Nephron progenitor cell (in vitro differentiated cells): ENCODE data around the gene TDRD12.

ENCODE experiments used
- DNase-seq: peaks from one replicate; pipeline ENCODE4 v3.0.0; 2021
- H3K27ac Mint-ChIP-seq: 2 replicates; pipeline ENCODE4 v1.8.0; 2021; ENCODE audit warnings: mild to moderate bottlenecking, moderate library complexity, mixed read lengths
- H3K27me3 Mint-ChIP-seq: 2 replicates; pipeline ENCODE4 v1.8.0; 2021; ENCODE audit warnings: mild to moderate bottlenecking, low read depth, mixed read lengths; ENCODE audit not compliant: poor library complexity
- H3K36me3 Mint-ChIP-seq: 2 replicates; pipeline ENCODE4 v1.8.0; 2021; ENCODE audit warnings: low read depth, mixed read lengths
- H3K4me1 Mint-ChIP-seq: 2 replicates; pipeline ENCODE4 v1.8.0; 2021; ENCODE audit warnings: mixed read lengths
- H3K4me3 Mint-ChIP-seq: 2 replicates; pipeline ENCODE4 v1.8.0; 2021; ENCODE audit warnings: mild to moderate bottlenecking, moderate library complexity, mixed read lengths
- H3K9me3 Mint-ChIP-seq: 2 replicates; pipeline ENCODE4 v1.8.0; 2021; ENCODE audit warnings: mild to moderate bottlenecking, moderate library complexity, mixed read lengths
- TF ChIP-seq, protein P1 (sequence below): fragments of 200-600 bp; sonication (generic); IDR thresholded peaks from 2 replicates; pipeline ENCODE4 v1.5.0; 2021; ENCODE audit warnings: antibody characterized with exemption

Gene TDRD12

DNA sequence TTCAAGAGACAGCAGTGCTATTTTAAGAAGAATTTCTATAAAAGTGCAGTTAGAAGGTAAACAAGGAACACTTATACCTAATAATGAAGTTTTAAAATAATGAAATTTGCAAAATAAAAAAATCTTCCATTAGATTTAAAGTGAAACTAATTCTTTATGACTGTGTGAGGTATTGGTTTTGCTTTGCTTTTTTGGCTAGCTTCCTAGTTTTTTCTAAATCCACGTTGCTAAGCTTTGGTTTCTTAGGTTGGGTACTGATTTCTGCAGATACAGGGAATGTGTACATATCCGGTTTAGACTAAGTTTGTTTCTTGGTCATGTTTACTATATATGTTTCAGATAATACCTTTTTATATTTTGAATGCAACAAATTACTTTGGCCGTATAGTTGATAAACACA is 90.2 kb downstream of the TDRD12 start:
- TF ChIP-seq, protein P1, sequence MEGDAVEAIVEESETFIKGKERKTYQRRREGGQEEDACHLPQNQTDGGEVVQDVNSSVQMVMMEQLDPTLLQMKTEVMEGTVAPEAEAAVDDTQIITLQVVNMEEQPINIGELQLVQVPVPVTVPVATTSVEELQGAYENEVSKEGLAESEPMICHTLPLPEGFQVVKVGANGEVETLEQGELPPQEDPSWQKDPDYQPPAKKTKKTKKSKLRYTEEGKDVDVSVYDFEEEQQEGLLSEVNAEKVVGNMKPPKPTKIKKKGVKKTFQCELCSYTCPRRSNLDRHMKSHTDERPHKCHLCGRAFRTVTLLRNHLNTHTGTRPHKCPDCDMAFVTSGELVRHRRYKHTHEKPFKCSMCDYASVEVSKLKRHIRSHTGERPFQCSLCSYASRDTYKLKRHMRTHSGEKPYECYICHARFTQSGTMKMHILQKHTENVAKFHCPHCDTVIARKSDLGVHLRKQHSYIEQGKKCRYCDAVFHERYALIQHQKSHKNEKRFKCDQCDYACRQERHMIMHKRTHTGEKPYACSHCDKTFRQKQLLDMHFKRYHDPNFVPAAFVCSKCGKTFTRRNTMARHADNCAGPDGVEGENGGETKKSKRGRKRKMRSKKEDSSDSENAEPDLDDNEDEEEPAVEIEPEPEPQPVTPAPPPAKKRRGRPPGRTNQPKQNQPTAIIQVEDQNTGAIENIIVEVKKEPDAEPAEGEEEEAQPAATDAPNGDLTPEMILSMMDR, result no peak
- H3K9me3 Mint-ChIP-seq, result no peaks in the 10 kb centered on the region
- H3K4me1 Mint-ChIP-seq, result peaks cover 21% of the 10 kb centered on the region
- no peak overlapping the region for H3K4me3 Mint-ChIP-seq
- no peaks in the 10 kb centered on the region for H3K36me3 Mint-ChIP-seq
- DNase-seq, result no peak
- H3K27me3 Mint-ChIP-seq, result peaks cover 2% of the 10 kb centered on the region
- H3K27ac Mint-ChIP-seq, result no peak overlapping the region

DNA sequence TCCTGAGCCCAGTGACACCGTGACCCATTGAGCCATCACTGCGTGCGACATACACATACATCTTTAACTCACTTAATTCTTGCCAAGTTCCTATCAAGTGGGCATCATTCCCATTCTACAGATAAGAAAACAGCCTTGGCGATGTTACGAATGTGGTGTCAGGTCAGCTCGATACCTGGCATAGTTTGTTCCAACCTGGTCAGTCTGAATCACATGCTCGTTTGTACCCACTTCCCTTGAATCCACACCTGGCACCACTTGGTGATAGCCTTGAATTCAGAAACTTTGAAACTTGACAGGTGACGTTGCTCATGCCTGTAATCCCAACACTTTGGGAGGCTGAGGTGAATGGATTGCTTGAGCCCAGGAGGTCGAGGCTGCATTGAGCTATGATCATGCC is 90.9 kb downstream of the TDRD12 start:
- Mint-ChIP-seq H3K27me3 (peaks cover 2% of the 10 kb centered on the region), H3K4me1 (peaks cover 21% of the 10 kb centered on the region), H3K4me3 (no peak overlapping the region), H3K36me3 (no peaks in the 10 kb centered on the region), H3K9me3 (no peaks in the 10 kb centered on the region), H3K27ac (no peak overlapping the region)
- TF ChIP-seq, protein P1, result no peak
- no peak for DNase-seq

DNA sequence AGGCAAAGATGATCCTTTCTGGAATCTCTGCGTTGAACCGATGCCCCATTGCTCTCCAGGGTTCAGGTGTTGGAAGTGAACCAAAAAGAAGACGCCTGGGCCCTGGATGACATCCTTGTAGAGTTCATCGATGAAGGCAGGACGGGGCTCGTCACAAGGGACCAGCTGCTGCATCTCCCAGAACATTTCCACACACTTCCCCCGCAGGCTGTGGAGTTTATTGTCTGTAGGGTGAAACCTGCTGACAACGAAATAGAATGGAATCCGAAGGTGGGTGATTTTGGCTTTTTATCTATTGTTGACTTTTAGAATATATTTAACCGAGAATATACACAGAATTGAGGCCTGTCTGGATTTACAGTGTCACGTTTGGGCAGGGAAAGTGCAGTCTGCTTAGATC is 91.6 kb downstream of the TDRD12 start:
- H3K27me3 Mint-ChIP-seq, result peaks cover 2% of the 10 kb centered on the region
- peaks cover 21% of the 10 kb centered on the region for H3K4me1 Mint-ChIP-seq
- TF ChIP-seq, protein P1, result no peak
- H3K9me3 Mint-ChIP-seq, result no peaks in the 10 kb centered on the region
- no peak overlapping the region for H3K27ac Mint-ChIP-seq
- no peaks in the 10 kb centered on the region for H3K36me3 Mint-ChIP-seq
- no peak for DNase-seq
- H3K4me3 Mint-ChIP-seq, result no peak overlapping the region

DNA sequence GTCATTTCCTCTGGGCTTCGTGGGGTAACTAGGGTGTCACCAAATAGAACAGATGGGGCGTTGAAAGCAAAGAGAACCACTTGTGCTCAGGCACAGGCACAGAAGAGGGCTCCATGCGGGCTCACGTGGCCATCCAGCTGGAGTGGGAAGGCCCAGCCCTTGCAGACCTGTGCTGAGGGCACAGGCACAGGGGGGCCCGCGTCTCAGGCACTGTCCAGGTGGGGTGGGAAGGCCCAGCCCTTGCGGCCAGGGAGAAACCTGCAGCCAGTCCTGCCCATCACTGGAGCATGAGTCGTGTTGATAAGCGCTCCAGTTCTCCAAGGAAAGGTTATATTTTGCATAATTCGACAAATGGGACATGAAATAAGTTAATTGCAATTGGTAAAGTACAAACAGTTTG is 92.5 kb downstream of the TDRD12 start:
- Mint-ChIP-seq H3K9me3 (no peaks in the 10 kb centered on the region), H3K27me3 (peaks cover 2% of the 10 kb centered on the region), H3K27ac (peak overlapping the region; percentile 9), H3K36me3 (no peaks in the 10 kb centered on the region), H3K4me1 (peaks cover 27% of the 10 kb centered on the region), H3K4me3 (no peak overlapping the region)
- TF ChIP-seq, protein P1, result no peak
- DNase-seq, result no peak

DNA sequence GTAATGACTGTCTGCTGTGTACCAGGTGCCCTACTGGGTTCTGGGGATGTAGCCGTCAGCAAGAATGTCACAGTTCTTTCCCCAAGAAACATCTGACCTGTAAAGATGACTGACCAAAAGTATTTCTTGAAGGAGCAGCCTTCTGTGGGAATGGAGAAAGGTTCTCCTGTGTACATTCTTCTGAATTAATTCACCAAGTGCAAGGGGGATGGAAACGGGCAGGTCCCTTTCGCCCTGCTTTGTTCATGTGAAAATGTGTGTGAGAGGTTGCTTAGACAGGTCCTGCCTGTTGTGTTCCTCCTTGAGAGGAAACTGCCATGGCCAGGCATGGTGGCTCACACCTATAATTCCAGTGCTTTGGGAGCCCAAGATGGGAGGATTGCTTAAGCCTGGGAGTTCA is 93.0 kb downstream of the TDRD12 start:
- peaks cover 32% of the 10 kb centered on the region for H3K4me1 Mint-ChIP-seq
- no peak overlapping the region for H3K27ac Mint-ChIP-seq
- no peak overlapping the region for H3K4me3 Mint-ChIP-seq
- no peaks in the 10 kb centered on the region for H3K9me3 Mint-ChIP-seq
- peaks cover 2% of the 10 kb centered on the region for H3K27me3 Mint-ChIP-seq
- TF ChIP-seq, protein P1, result no peak
- DNase-seq, result no peak
- H3K36me3 Mint-ChIP-seq, result no peaks in the 10 kb centered on the region

DNA sequence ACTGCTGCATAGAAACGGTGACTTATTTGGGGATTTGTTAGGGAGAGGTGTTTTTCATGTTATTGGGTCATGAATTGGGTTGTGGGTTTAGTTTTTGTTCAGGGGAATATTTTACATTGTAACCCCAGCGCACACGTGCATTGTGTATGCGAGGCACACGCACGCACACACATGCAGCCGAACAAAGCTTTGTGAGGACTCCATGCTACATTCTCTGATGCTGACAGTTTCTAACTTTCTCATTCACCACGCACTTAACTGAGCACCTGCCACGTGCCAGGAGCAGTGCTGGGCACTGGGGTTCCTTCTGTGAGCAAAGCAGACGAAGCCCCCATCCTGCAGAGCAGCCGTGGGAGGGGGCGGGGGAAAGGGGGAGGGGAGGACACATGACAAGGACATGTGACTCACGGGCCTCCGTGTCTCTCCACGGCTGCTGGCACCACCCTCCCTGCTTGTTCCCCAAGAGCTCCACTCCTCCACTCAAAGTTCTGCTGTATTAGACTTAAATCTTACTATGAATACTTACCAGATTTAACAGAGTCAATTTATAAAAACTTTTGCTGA is 94.4 kb downstream of the TDRD12 start:
- no peak overlapping the region for H3K4me3 Mint-ChIP-seq
- peaks cover 41% of the 10 kb centered on the region for H3K4me1 Mint-ChIP-seq
- H3K27ac Mint-ChIP-seq, result no peak overlapping the region
- H3K36me3 Mint-ChIP-seq, result no peaks in the 10 kb centered on the region
- no peaks in the 10 kb centered on the region for H3K9me3 Mint-ChIP-seq
- TF ChIP-seq, protein P1, result no peak
- peaks cover 7% of the 10 kb centered on the region for H3K27me3 Mint-ChIP-seq
- no peak for DNase-seq
